PC-3 (cell line): ENCODE results near the gene WDFY3.

Experiments
- EZH2 ChIP-seq: fragments of 300-600 bp; sonication (generic); IDR thresholded peaks from one replicate; pipeline ENCODE4 v1.6.1; 2017; ENCODE audit warnings: antibody characterized with exemption, mild to moderate bottlenecking, low read length; ENCODE audit not compliant: unreplicated experiment
- TF ChIP-seq, protein P1 (sequence below): fragments of 300-600 bp; sonication (generic); conservative IDR thresholded peaks from 2 replicates; pipeline ENCODE4 v1.5.1; 2017; ENCODE audit warnings: antibody characterized with exemption, low read depth, mild to moderate bottlenecking, low read length

DNA sequence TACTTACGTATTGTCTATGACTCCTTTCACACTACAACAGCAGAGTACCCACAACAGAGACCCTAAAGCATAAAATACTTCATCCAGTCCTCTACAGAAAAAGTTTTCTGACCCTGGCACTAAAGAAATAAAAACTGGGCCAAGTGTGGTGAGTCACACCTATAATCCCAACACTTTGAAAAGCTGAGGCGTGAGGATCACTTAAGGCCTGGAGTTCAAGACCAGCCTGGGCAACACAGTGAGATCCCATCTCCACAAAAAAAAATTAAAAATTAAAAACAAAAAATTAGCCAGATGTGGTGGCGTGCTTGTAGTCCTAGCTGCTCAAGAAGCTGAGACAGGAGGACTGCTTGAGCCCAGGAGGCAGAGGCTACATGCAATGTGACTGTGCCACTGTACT, 66.9 kb downstream of the WDFY3 start:
- TF ChIP-seq, protein P1, sequence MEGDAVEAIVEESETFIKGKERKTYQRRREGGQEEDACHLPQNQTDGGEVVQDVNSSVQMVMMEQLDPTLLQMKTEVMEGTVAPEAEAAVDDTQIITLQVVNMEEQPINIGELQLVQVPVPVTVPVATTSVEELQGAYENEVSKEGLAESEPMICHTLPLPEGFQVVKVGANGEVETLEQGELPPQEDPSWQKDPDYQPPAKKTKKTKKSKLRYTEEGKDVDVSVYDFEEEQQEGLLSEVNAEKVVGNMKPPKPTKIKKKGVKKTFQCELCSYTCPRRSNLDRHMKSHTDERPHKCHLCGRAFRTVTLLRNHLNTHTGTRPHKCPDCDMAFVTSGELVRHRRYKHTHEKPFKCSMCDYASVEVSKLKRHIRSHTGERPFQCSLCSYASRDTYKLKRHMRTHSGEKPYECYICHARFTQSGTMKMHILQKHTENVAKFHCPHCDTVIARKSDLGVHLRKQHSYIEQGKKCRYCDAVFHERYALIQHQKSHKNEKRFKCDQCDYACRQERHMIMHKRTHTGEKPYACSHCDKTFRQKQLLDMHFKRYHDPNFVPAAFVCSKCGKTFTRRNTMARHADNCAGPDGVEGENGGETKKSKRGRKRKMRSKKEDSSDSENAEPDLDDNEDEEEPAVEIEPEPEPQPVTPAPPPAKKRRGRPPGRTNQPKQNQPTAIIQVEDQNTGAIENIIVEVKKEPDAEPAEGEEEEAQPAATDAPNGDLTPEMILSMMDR: no peak
- TF ChIP-seq EZH2: no peak
